ENCODE results near the gene SYNM.

GRCh38 chr15:99132634-99133287 lies 27.9 kb downstream of the SYNM start:
- TF ChIP-seq YY1 (IDR thresholded peaks at IDR 0.05; ENCODE audit: insufficient read depth, insufficient read length) (no peak), ZNF274 (IDR thresholded peaks at IDR 0.05; ENCODE audit: low read depth, low read length) (no peak)

Data from NT2/D1 (cell line).